DLD1 (cell line): ENCODE results near the gene PATZ1.
"Not testable (repeated sequence)": the region's sequence is repeated elsewhere in the genome, so short reads cannot be mapped to it uniquely, and the experiment has no call there.

Experiments used
- in situ Hi-C: cut with HindIII; loops from 2 replicates; pipeline ENCODE4 v1.10.0; 2017; ENCODE audit warnings: low sequenced_read_pairs

PATZ1 gene

GRCh38 chr22:31323578-31324550 is 22.3 kb downstream of the PATZ1 start:
- in situ Hi-C loops: no loop called here

- in situ Hi-C loops: no loop called here
These were observed 24.7 kb downstream of the PATZ1 start for GRCh38 chr22:31321421-31321820.

GRCh38 chr22:31314220-31314619 is 31.9 kb downstream of the PATZ1 start:
- in situ Hi-C loops: not testable (repeated sequence)

GRCh38 chr22:31313366-31314147 is 32.6 kb downstream of the PATZ1 start:
- in situ Hi-C loops: no loop called here

GRCh38 chr22:31308181-31308580 is 38.0 kb downstream of the PATZ1 start:
- in situ Hi-C loops: no loop called here

GRCh38 chr22:31305194-31305593 is 41.0 kb downstream of the PATZ1 start:
- in situ Hi-C loops: no loop called here

GRCh38 chr22:31302537-31302936 is 43.6 kb downstream of the PATZ1 start:
- in situ Hi-C loops: no loop called here

- in situ Hi-C loops: no loop called here
These were observed 44.1 kb downstream of the PATZ1 start for GRCh38 chr22:31302006-31302405.

GRCh38 chr22:31300896-31301295 is 45.2 kb downstream of the PATZ1 start:
- in situ Hi-C loops: no loop called here

- in situ Hi-C loops: loop anchor here (25.0 kb wide), 1 partner anchor 109 kb away; no protein-coding TSS in a partner anchor
These were observed 50.1 kb downstream of the PATZ1 start for GRCh38 chr22:31295831-31296657.

GRCh38 chr22:31295360-31295759 is 50.8 kb downstream of the PATZ1 start:
- in situ Hi-C loops: loop anchor here (25.0 kb wide), 1 partner anchor 108 kb away; no protein-coding TSS in a partner anchor

- in situ Hi-C loops: loop anchor here (25.0 kb wide), 1 partner anchor 105 kb away; no protein-coding TSS in a partner anchor
These were observed 53.7 kb downstream of the PATZ1 start, which contains the start of gene PIK3IP1 for GRCh38 chr22:31292236-31292989. Gene PIK3IP1 (minus strand): TSS chr22:31292488. CDS start chr22:31292344, 144 bp downstream.

- in situ Hi-C loops: loop anchor here (25.0 kb wide), 1 partner anchor 104 kb away; no protein-coding TSS in a partner anchor
These were observed 54.5 kb downstream of the PATZ1 start for GRCh38 chr22:31291481-31292235.

- in situ Hi-C loops: loop anchor here (25.0 kb wide), 1 partner anchor 103 kb away; no protein-coding TSS in a partner anchor
These were observed 55.4 kb downstream of the PATZ1 start for GRCh38 chr22:31290494-31291471.

- in situ Hi-C loops: loop anchor here (10.0 to 25.0 kb wide), 2 partner anchors 45 to 102 kb away; no protein-coding TSS in a partner anchor
These were observed 56.8 kb downstream of the PATZ1 start for GRCh38 chr22:31289344-31289743.

- in situ Hi-C loops: loop anchor here (10.0 to 25.0 kb wide), 2 partner anchors 46 to 101 kb away; no protein-coding TSS in a partner anchor
These were observed 57.5 kb downstream of the PATZ1 start for GRCh38 chr22:31288496-31289240.
